GM19463 (cell line): Measurements from ENCODE around the gene CELA3A.
"Not testable (repeated sequence)": the region's sequence is repeated elsewhere in the genome, so short reads cannot be mapped to it uniquely, and the experiment has no call there.

Experiments
- ATAC-seq: cut with Tn5 transposase; IDR thresholded peaks from one replicate; pipeline ENCODE4 v1.9.1; 2021; ENCODE audit warnings: mild to moderate bottlenecking, moderate library complexity; ENCODE audit not compliant: unreplicated experiment

Gene CELA3A

GRCh38 chr1:22012752-22013151 is 11.3 kb downstream of the CELA3A start:
- not testable (repeated sequence) for ATAC-seq

- not testable (repeated sequence) for ATAC-seq
These were observed 13.2 kb downstream of the CELA3A start for GRCh38 chr1:22014575-22015206.

- no peak for ATAC-seq
These were observed 17.4 kb downstream of the CELA3A start for GRCh38 chr1:22018583-22019559.

- ATAC-seq = no peak
These were observed 19.6 kb downstream of the CELA3A start for GRCh38 chr1:22021061-22021460.

GRCh38 chr1:22024485-22025367 is 23.3 kb downstream of the CELA3A start:
- ATAC-seq = peak; percentile 34

- ATAC-seq = peak; percentile 61
These were observed 24.1 kb downstream of the CELA3A start for GRCh38 chr1:22025368-22026155.

GRCh38 chr1:22026924-22027289 is 25.4 kb downstream of the CELA3A start:
- ATAC-seq = no peak

GRCh38 chr1:22030057-22030456 is 28.6 kb downstream of the CELA3A start:
- ATAC-seq = no peak

- no peak for ATAC-seq
These were observed 29.0 kb downstream of the CELA3A start for GRCh38 chr1:22030473-22030872.

- ATAC-seq = no peak
These were observed 29.9 kb downstream of the CELA3A start for GRCh38 chr1:22031214-22031962.

- ATAC-seq = not testable (repeated sequence)
These were observed 33.4 kb downstream of the CELA3A start for GRCh38 chr1:22034834-22035233.

- no peak for ATAC-seq
These were observed 36.1 kb downstream of the CELA3A start for GRCh38 chr1:22037520-22037919.

- no peak for ATAC-seq
These were observed 36.6 kb downstream of the CELA3A start for GRCh38 chr1:22038036-22038435.

GRCh38 chr1:22039594-22040285 is 38.3 kb downstream of the CELA3A start:
- peak; percentile 96 for ATAC-seq

GRCh38 chr1:22040286-22040623 is 38.8 kb downstream of the CELA3A start:
- no peak for ATAC-seq

- ATAC-seq = no peak
These were observed 40.0 kb downstream of the CELA3A start for GRCh38 chr1:22041505-22041904.

GRCh38 chr1:22043198-22043769 is 41.8 kb downstream of the CELA3A start:
- ATAC-seq = no peak

- ATAC-seq = no peak
These were observed 43.4 kb downstream of the CELA3A start for GRCh38 chr1:22044690-22045420.
